NOMO-1 (cell line): ENCODE data around the gene UQCRC2.
A peak's percentile ranks its signal among the peaks of the same experiment; 100 is the strongest.
"Not testable (repeated sequence)": the region's sequence is repeated elsewhere in the genome, so short reads cannot be mapped to it uniquely, and the experiment has no call there.

Source experiments
- DNase-seq, 2 experiments: peaks; one replicate each; lab custom pipeline; 2025; ENCODE audit not compliant: unreplicated experiment in 2 of 2; lab: John Stamatoyannopoulos, UW

UQCRC2 gene

GRCh38 chr16:21980032-21980431, 26.9 kb downstream of the UQCRC2 start:
- DNase-seq: no peak

GRCh38 chr16:21982108-21982507, 28.9 kb downstream of the UQCRC2 start:
- DNase-seq: no peak

GRCh38 chr16:21984062-21984461, 30.9 kb downstream of the UQCRC2 start:
- no peak for DNase-seq

GRCh38 chr16:21985524-21985923, 32.4 kb downstream of the UQCRC2 start:
- DNase-seq: no peak

DNA sequence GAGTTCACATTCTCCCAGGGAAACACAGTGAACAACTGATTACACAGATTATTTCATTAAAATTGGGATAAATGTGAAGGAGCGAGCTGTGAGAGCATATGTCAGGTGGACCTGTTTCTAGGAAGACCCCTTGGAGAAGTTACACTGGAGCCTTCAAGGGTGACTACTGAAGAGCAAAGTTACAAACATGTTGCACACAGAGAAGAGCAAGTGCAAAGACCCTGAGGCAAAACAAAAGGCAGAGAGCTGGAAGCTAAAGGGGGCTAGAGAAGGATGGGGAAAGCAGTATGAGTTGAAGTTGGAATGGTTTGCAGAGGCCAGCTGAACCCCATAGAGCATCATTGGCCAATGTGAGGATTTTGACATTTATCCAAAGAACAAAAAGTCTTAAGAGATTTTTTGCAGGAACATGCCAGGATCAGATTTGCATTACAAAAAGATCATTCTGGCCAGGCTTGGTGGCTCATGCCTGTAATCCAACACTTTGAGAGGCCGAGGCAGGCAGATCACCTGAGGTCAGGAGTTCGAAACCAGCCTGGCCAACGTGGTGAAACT, 33.6 kb downstream of the UQCRC2 start:
- no peak for DNase-seq

DNA sequence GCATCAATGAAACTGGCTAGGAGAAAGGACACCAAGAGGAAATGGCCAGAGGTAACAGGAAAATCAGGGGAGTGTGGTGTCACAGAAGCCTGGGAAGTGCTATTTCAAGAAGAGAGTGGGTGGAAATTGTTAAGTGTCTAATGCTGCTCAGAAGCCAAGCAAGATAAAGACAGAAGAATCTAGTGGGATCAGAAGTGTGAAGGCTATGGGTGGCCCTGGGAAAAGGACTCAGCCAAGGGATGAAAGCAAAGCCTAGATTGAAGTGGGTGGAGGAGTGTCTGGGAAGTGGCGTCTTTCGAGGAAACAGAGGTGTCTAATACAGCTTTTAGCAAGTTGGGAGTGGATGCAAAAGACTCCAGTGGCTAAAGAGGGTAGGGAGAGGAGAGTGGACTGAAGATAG, 34.3 kb downstream of the UQCRC2 start:
- DNase-seq: no peak

- DNase-seq: no peak
Observed at GRCh38 chr16:21989133-21989532, 36.0 kb downstream of the UQCRC2 start.

GRCh38 chr16:21989751-21990150, 36.6 kb downstream of the UQCRC2 start:
- no peak for DNase-seq

- DNase-seq: no peak
Observed at GRCh38 chr16:21990381-21990944, 37.3 kb downstream of the UQCRC2 start.

- no peak for DNase-seq
Observed at GRCh38 chr16:21991621-21992020, 38.5 kb downstream of the UQCRC2 start.

DNA sequence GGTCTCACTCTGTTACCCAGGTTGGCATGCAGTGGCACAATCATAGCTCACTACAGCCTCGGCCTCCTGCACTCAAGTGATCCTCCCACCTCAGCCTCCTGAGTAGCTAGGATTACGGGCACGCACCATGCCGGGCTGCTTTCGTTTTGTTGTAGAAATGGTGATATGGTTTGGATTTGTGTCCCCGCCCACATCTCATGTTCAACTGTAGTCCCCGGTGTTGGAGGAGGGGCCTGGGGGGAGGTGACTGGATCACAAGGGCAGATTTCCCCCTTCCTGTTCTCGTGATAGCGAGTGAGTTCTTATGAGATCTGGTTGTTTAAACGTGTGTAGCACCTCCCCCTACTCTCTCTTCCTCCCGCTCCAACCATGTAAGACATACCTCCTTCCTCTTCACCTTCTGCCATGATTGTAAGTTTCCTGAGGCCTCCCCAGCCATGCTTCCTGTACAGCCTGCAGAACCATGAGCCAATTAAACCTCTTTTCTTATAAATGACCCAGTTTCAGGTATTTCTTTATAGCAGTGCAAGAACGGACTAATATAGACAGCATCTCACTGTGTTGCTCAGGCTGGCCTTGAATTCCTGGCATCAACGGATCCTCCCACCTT, 41.8 kb downstream of the UQCRC2 start:
- DNase-seq: no peak

DNA sequence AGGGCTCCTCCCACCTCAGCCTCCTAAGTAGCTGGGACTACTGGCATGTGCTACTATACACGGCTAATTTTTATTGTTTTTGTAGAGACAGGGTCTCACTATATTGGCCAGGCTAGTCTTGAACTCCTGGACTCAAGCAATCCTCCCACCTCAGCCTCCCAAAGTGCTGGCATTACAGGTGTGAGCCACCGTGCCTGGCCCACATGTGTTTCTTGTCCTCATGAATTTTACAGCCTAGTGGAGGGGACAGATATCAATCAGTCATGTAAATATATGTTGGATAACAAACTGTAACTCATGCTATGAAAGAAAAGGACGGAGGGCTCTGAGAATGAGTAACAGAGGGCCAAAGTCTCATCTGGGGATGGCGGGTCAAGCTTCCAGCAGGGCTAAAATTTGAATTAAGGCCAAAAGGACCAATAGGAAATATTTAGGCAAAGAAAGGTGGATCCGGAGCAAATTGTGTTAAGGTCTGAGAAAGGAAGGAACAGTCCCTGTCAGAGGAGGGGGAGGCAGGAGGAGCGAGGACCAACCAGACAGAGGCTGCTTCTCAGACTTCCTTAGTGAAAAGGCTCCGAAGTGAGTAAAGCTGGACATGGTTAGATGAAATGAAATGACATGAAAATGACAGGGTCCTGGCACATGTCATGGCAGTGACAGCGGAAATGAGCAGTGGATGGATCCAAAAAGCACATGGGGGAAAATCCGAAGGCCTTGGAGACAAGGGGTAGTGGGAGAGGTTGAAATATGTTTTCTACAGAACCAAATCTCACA, 43.9 kb downstream of the UQCRC2 start:
- DNase-seq: no peak

- DNase-seq: no peak
Observed at GRCh38 chr16:21997697-21998480, 44.7 kb downstream of the UQCRC2 start.

GRCh38 chr16:22001591-22001990, 48.4 kb downstream of the UQCRC2 start:
- DNase-seq: no peak

DNA sequence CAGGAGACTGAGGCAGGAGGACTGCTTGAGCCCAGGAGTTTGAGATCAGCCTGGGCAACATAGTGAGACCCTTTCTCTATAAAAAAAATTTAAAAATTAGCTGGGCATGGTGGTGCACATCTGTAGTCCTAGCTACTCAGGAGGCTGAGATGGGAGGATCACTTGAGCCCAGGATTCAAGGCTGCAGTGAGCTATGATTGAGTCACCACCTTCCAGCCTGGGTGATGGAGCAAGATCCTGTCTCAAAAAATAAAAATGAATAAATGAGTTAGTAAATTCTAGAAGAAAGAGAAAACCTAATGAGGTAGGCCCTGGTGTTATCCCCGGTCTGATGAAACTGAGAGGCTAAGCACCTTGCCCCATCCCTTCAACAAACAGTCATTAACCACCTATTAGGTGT, 48.9 kb downstream of the UQCRC2 start:
- not testable (repeated sequence) for DNase-seq

DNA sequence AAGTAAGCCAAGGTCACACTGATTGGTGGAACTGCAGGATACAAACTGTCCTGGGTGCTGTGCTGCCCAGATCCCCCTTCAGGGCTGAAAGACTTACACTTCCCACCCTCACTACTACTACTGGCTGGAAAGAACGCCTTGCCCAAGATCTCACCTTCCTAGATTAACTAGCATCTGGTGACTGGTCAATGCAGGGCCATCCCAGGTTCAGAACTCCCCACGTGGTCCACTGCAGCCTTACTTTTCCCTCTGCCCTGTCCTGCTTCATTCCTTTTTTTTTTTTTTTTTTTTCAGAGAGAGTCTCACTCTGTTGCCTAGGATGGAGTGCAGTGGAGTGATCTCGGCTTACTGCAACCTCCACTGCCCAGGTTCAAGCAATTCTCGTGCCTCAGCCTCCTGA, 50.0 kb downstream of the UQCRC2 start:
- no peak for DNase-seq

DNA sequence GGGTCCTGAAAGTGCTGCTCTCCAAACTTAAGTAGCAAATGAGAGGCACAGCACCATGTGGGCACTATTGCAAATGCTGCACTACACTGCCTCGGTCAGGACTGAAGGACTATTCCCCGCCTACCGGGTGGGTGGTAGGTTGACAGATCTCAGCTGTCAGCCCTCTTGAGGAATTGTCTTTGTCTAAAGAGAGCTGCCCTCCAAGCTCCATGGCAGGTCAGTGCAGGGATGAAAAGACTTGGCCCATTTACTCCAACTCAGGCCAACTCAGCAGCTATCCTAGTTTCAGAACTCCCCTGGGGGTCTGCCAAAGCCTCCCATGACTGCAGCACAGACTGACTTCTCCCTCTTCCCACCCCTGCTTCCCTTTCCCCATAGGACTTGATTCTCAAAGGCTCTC, 51.2 kb downstream of the UQCRC2 start:
- DNase-seq: no peak

GRCh38 chr16:22005746-22006145, 52.6 kb downstream of the UQCRC2 start:
- DNase-seq: no peak

DNA sequence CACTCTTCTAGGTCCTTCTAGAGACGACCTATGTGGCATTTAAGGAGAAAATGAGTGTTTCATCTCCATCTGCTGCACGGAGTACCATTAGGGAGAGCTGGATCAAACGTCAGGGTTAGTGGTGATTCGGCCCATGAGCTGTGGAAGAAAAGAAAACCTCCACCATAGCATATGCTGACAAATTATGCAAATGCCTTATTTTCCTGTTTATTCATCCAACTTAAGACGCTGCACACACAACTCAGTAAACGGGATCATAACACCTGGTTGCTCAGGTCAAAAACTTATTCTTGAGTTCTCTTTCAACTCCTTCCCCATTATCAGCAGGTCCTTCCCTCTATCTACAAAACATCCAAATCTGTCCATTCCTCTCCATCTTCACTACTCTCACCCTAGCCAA, 53.5 kb downstream of the UQCRC2 start:
- no peak for DNase-seq

- peak in 1 of 2 experiments; percentile 41 for DNase-seq
Observed at GRCh38 chr16:22007159-22007508, 54.0 kb downstream of the UQCRC2 start.

- peak; percentile 59 to 83 for DNase-seq
Observed at GRCh38 chr16:22007509-22008214, 54.5 kb downstream of the UQCRC2 start, which contains the start of gene MOSMO. Gene MOSMO (plus strand): TSS chr16:22008111. CDS start chr16:22008302, 191 bp downstream.
